GM18520 (cell line): ENCODE measurements around the gene PTPRD.
"Not testable (repeated sequence)": the region's sequence is repeated elsewhere in the genome, so short reads cannot be mapped to it uniquely, and the experiment has no call there.

Experiments
- ATAC-seq: cut with Tn5 transposase; IDR thresholded peaks from one replicate; pipeline ENCODE4 v1.9.1; 2021; ENCODE audit not compliant: unreplicated experiment

The PTPRD gene

GRCh38 chr9:8717146-8717545 lies 1895.7 kb downstream of the PTPRD start:
- ATAC-seq: no peak

DNA sequence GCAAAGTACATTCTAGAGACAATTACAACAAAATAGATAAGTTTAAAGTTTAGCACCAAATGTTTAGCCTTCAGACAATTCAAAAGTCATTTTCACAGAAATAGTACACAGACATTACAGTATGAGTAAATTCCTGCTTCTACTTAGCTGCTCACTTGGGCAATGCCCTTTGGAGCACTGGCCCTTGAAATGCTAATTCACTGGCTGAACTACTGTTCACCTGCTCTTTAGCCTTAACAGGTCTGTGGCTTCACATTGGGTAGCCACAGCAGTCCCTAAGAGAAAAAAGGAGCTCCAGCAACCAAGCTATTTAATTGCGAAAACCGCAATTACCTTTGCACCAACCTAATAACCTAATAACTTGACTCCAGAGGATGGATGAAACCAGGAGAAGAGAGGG lies 1897.0 kb downstream of the PTPRD start:
- no peak for ATAC-seq

GRCh38 chr9:8713811-8714165 lies 1899.0 kb downstream of the PTPRD start:
- no peak for ATAC-seq

DNA sequence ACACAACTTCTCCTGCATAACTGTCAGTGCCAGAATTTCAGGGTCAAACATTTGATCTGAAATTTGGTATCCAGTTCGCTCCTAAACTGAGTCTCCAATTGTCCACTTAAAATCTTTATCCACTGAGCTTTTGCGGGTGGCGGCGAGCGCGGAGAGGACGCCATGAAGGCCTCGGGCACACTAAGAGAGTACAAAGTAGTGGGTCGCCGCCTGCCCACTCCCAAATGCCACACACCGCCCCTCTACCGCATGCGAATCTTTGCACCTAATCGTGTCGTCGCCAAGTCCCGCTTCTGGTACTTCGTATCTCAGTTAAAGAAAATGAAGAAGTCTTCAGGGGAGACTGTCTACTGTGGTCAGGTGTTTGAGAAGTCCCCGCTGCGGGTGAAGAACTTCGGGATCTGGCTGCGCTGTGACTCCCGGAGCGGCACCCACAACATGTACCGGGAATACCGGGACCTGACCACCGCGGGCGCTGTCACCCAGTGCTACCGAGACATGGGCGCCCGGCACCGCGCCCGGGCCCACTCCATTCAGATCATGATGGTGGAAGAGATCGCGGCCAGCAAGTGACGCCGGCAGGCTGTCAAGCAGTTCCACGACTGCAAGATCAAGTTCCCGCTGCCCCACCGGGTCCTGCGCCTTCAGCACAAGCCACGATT lies 1899.5 kb downstream of the PTPRD start:
- ATAC-seq: no peak

GRCh38 chr9:8709731-8710130 lies 1903.1 kb downstream of the PTPRD start:
- no peak for ATAC-seq

GRCh38 chr9:8708728-8709127 lies 1904.1 kb downstream of the PTPRD start:
- no peak for ATAC-seq

DNA sequence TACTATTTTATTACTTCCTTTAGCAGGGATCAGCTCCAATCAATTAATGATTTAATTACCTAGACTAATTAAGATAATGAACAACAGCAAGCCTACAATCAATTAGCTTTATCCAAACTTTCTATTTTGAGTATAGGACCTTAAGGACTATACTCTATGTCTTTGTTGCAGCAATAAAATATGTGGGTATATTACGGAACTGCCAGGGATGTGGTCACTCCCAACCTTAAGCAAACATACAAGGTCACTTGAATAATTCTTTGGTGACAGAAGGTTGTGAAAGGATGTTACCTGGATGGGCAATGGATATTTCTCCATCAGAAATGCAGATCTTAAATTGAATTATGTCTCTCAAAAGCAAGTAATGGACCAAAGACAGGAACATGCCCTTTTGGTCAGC lies 1905.8 kb downstream of the PTPRD start:
- ATAC-seq: no peak

GRCh38 chr9:8706531-8706930 lies 1906.3 kb downstream of the PTPRD start:
- no peak for ATAC-seq

- no peak for ATAC-seq
These were observed 1906.9 kb downstream of the PTPRD start for GRCh38 chr9:8705861-8706260.

DNA sequence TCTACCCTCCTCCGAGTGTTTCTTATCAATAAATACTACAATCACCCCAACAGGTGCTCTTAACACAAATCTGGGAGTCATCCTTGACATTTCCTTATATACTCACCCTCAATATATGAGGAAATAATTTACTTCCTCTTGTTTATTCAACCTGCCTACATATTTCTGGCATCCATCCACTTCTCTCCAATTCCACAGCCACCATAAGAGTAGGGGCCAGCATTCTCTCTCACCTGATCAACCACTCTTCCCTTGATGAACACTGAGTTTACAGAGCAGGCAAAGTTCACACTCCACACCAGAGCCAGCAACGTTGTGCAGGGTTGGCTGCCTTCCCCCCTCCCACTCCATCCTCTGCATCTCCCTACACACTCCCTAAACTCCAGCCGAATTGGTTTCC lies 1908.9 kb downstream of the PTPRD start:
- no peak for ATAC-seq

DNA sequence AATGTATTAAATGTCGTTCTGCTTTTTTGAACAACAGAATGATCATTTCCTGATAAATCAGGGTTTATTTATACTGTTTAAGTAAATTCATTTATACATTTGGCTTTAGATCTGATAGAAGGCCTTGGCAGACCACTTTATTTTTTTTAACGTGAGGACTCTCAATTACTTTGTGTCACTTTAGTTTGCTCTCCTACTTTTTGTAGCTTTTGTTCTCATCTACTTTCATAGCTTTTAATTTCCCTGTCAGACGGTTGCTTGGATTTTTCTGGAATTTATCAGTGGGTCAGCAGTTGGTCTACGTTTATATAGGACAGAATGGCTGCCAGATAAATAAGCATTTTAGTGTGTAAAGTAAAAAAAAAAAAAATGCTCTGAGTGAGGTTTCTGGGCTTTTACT lies 1910.9 kb downstream of the PTPRD start:
- no peak for ATAC-seq

GRCh38 chr9:8697565-8697964 lies 1915.2 kb downstream of the PTPRD start:
- not testable (repeated sequence) for ATAC-seq

DNA sequence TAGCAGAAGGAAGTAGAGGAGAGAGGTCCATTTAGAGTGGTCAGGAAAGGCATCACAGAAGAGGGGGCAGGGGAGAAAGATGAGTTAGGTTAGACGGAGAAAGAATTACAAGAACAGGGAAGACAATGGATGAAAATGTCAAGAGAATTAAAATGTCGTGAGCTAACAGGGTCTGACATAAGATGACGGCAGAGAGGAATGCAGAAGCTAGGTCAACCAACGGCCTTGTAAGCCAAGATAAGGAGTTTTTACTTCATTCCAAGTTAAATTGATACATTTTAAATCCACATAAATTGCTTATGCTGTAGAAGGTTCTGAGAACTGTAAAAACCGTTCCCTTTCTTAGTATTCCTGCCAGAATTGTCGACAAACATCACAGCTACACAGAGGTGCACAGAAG lies 1916.3 kb downstream of the PTPRD start:
- no peak for ATAC-seq

- no peak for ATAC-seq
These were observed 1917.7 kb downstream of the PTPRD start for GRCh38 chr9:8694983-8695588.

- no peak for ATAC-seq
These were observed 1919.3 kb downstream of the PTPRD start for GRCh38 chr9:8693464-8693863.

- ATAC-seq: no peak
These were observed 1926.3 kb downstream of the PTPRD start for GRCh38 chr9:8686516-8686915.

- no peak for ATAC-seq
These were observed 1927.0 kb downstream of the PTPRD start for GRCh38 chr9:8685825-8686224.

DNA sequence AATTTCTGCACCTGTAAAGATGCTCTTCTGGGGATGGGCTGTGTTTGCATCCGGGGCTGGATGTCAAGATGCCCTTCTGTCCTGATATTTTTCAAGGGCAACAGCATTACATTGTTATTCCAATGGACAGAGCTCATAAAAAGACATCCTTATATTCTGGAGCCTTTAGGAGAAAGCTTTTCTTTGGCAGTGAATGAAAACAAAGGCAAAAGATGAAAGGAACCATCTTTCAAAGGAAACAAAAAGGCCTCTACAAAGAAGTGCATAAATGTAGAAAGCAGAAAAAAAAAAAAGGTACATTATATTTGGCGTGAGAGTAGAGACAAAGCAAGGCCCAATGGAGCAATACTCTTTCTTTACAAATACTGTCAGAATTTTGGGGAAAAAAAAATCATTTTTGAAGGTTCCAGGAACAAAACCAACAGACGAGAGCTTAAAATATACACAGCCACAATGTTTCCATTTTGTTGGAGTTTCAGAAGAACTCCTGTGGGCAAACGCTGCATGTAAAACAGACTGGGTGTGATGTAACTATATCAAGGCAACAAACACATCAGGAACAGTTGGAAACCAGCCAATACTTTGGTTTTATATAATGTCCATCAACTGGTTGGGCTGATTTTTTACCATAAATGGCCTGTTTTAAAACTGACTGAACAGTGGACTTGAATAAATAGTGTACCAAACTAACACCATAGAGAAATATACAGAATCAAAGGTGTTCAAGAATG lies 1927.7 kb downstream of the PTPRD start:
- no peak for ATAC-seq

- ATAC-seq: no peak
These were observed 1929.3 kb downstream of the PTPRD start for GRCh38 chr9:8683496-8683895.

GRCh38 chr9:8680658-8681057 lies 1932.1 kb downstream of the PTPRD start:
- ATAC-seq: no peak

DNA sequence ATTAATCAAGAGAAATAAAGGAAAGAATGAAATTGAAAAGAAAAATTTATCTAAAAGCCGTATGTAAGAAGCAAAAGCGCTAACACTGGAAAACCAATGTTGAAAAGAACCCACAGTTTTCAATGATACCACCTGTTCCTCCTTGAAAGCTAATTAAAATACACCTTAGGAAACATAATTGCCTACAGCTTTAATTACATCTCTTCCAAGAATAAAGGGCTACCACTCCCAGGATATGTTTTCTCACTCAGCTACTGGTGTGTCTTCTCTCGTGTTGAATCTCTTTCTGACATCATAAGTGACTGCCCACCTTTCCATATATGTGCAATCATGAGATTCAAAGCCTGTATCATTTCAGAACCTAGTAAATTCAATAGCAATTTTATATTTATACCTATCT lies 1932.6 kb downstream of the PTPRD start:
- ATAC-seq: no peak

DNA sequence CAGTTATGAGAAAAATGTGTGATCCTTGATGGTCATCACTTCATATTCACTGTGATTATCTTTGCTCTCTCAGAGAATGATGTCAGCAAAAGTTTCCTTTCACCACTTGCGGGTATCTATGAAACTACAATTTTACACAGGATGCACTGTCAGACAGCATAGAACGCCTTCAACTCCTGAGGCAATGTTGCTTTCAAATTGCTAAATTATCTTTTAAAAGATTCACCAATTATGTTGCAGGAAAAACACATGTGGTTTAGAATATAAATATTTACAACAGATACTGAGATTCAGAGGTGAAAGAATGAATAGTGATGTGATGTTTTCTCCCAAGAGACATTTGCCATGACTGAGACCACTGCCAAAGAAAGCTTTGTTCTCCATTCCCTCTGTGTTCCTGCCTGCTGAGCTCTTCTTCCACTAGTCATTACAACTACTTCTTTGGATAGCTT lies 1933.4 kb downstream of the PTPRD start:
- no peak for ATAC-seq
